ENCODE measurements around the gene HAPLN3. TPM values are rescaled to one million over a fixed set of nuclear protein-coding genes. Genes with fewer than 3 reads are reported as not detected.

The HAPLN3 gene
- polyA plus RNA-seq, 1 donor from 2014 or later, result not detected

GRCh38 chr15:88828791-88829190 is 66.6 kb downstream of the HAPLN3 start:
- Histone ChIP-seq H3K27ac (ENCODE audit: low read length) (no peak overlapping the region), H3K79me2 (replicated peaks; ENCODE audit: insufficient read depth, low read length) (no peaks in the 10 kb centered on the region), H3K4me2 (ENCODE audit: low read length) (no peak overlapping the region), H3K36me3 (ENCODE audit: insufficient read depth, low read length) (no peaks in the 10 kb centered on the region), H3K9me3 (ENCODE audit: low read length) (no peaks in the 10 kb centered on the region), H2AFZ (ENCODE audit: low read depth, low read length) (no peak overlapping the region), H3K4me3 (ENCODE audit: low read length) (no peak overlapping the region), H3K27me3 (ENCODE audit: insufficient read depth, low read depth, low read length) (no peaks in the 10 kb centered on the region), H3K9me2 (ENCODE audit: insufficient read depth, low read length) (no peaks in the 10 kb centered on the region), H4K20me1 (ENCODE audit: insufficient read depth) (no peaks in the 10 kb centered on the region), H3F3A (ENCODE audit: insufficient read depth, low read length, poor library complexity, severe bottlenecking) (no peaks in the 10 kb centered on the region), H3K9ac (ENCODE audit: low read length) (no peak overlapping the region)
- TF ChIP-seq EZH2 (IDR thresholded peaks at IDR 0.05; ENCODE audit: borderline replicate concordance, insufficient read depth, low read length, poor library complexity, severe bottlenecking) (no peak), MXI1 (conservative IDR thresholded peaks at IDR 0.05; ENCODE audit: poor library complexity, severe bottlenecking) (no peak), SMC3 (conservative IDR thresholded peaks at IDR 0.05; ENCODE audit: poor library complexity) (no peak), EP300 (conservative IDR thresholded peaks at IDR 0.05; ENCODE audit: poor library complexity, severe bottlenecking) (no peak)
- TF ChIP-seq, protein P1, sequence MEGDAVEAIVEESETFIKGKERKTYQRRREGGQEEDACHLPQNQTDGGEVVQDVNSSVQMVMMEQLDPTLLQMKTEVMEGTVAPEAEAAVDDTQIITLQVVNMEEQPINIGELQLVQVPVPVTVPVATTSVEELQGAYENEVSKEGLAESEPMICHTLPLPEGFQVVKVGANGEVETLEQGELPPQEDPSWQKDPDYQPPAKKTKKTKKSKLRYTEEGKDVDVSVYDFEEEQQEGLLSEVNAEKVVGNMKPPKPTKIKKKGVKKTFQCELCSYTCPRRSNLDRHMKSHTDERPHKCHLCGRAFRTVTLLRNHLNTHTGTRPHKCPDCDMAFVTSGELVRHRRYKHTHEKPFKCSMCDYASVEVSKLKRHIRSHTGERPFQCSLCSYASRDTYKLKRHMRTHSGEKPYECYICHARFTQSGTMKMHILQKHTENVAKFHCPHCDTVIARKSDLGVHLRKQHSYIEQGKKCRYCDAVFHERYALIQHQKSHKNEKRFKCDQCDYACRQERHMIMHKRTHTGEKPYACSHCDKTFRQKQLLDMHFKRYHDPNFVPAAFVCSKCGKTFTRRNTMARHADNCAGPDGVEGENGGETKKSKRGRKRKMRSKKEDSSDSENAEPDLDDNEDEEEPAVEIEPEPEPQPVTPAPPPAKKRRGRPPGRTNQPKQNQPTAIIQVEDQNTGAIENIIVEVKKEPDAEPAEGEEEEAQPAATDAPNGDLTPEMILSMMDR (IDR thresholded peaks at IDR 0.05; ENCODE audit: poor library complexity, severe bottlenecking), result no peak

Other genes starting within 250 kb of the HAPLN3 start
- gene ACAN, start 92.1 kb downstream of the HAPLN3 start, polyA plus RNA-seq, result not detected in 2 replicates
- 1.1 and 4.1 TPM in 2 replicates for gene MFGE8, start 17.8 kb upstream of the HAPLN3 start, polyA plus RNA-seq
- gene ABHD2, start 192.9 kb upstream of the HAPLN3 start, polyA plus RNA-seq, result 19.0 and 20.8 TPM in 2 replicates

All from neural cell (in vitro differentiated cells).